Gastroesophageal sphincter (tissue), 4 donors: ENCODE measurements around the gene FGF14. TPM values are rescaled to one million over a fixed set of nuclear protein-coding genes. Genes with fewer than 3 reads are reported as not detected.

Experiments used
- ATAC-seq: fragments of 150-250 bp; one replicate; pipeline ENCODE4 v1.9.1; 2016; ENCODE audit warnings: mild to moderate bottlenecking, moderate library complexity
- H3K27ac ChIP-seq, 4 donors: fragments of 200-600 bp; sonication (generic) in 3 of 4; 1 replicate in 3 of 4; 2 replicates in 1 of 4; pipeline ENCODE4 v1.5.1; 2016 to 2019
- H3K27me3 ChIP-seq: fragments of 200-600 bp; sonication (generic); one replicate; pipeline ENCODE4 v1.5.1; 2019
- H3K36me3 ChIP-seq, 2 donors: fragments of 200-600 bp; sonication (generic); one replicate each; pipeline ENCODE4 v1.5.1; 2019; ENCODE audit warnings: control low read depth in 1 of 2
- H3K4me1 ChIP-seq, 3 donors: fragments of 200-600 bp; sonication (generic); 1 replicate in 2 of 3; 2 replicates in 1 of 3; pipeline ENCODE4 v1.5.1; 2016 to 2019; ENCODE audit warnings: control low read depth in 2 of 3
- H3K4me3 ChIP-seq, 2 donors: fragments of 200-600 bp; sonication (generic); one replicate each; pipeline ENCODE4 v1.5.1; 2019; ENCODE audit warnings: mild to moderate bottlenecking in 1 of 2, moderate library complexity in 1 of 2
- H3K9me3 ChIP-seq, 3 donors: fragments of 200-600 bp; sonication (generic); one replicate each; pipeline ENCODE4 v1.5.1; 2017 to 2019; ENCODE audit warnings: control low read depth in 2 of 3
- EP300 ChIP-seq: sonication (generic); formaldehyde crosslinking; IDR thresholded peaks from one replicate; pipeline ENCODE4 v1.6.1; 2017; ENCODE audit warnings: antibody characterized with exemption, mild to moderate bottlenecking
- POLR2A ChIP-seq, 2 donors: fragments of 450-650 bp; IDR thresholded peaks; one replicate each; pipeline ENCODE4 v1.6.1; 2017; ENCODE audit warnings: antibody characterized with exemption in 2 of 2, mild to moderate bottlenecking in 2 of 2, moderate library complexity in 1 of 2
- POLR2AphosphoS5 ChIP-seq: sonication (generic); formaldehyde crosslinking; IDR thresholded peaks from one replicate; pipeline ENCODE4 v1.6.1; 2017; ENCODE audit warnings: antibody characterized with exemption
- WGBS, 2 donors: methylation state at CpG; one replicate each; pipeline ENCODE4 v1.1.5; 2018; ENCODE audit warnings: low coverage in 1 of 2; 5-methylcytosine and 5-hydroxymethylcytosine counted together
- total RNA-seq, 4 donors: library from RNA; depleted of rRNA; stranded (reverse); fragments of >200 nt; gene quantifications; one replicate each; pipeline ENCODE4 v1.1.0, GENCODE V29; 2016
- TF ChIP-seq, protein P1 (sequence below), 4 experiments: fragments of 200-600 bp in 2 of 4; fragments of 450-650 bp in 2 of 4; sonication (generic) in 1 of 4; IDR thresholded peaks; one replicate each; pipeline ENCODE4 v1.5.1; 2017 to 2019; ENCODE audit warnings: antibody characterized with exemption in 4 of 4, mild to moderate bottlenecking in 2 of 4, moderate library complexity in 2 of 4

FGF14 gene
- total RNA-seq, 4 donors from 2014 or later: 0.31 to 2.0 (median 0.95) TPM

DNA sequence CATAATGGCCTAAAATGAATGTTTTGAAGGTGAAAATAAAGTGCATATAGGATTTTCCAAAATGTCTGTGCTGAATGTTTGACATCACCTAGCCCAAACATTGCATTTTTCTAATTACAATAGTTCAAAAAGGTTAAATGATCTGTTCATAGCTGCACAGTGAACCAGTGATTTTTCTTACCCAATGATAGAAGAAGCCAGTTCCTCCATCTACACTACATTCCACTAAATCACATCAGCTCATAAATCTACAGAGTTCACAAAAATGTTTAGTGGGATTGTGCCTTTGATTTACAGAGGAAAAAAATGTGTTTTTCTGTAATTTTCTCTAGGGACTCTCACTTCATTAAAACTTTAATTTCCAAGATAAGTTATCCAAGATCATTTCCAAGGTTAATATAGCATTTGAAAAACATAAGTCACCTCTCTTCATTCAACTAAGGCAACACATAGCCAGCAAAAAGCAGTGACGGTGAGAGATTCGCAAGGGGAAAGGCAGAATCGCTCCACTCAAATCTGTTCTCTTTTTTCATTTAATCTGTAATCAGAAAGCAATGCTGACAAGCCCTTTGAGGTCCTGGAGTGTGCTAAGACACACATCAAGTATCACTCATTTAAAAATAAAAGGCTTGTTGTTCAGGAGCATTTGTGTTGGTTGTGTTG is 194.0 kb downstream of the FGF14 start:
- Histone ChIP-seq H3K9me3 (no peaks in the 10 kb centered on the region), H3K4me3 (no peak overlapping the region), H3K27ac (no peak overlapping the region), H3K4me1 (peaks cover 0 to 2% (median 0%) of the 10 kb centered on the region in 3 donors), H3K36me3 (no peaks in the 10 kb centered on the region), H3K27me3 (no peaks in the 10 kb centered on the region)
- TF ChIP-seq POLR2AphosphoS5 (no peak), POLR2A (IDR thresholded peaks at IDR 0.05) (no peak), EP300 (no peak)
- TF ChIP-seq, protein P1, sequence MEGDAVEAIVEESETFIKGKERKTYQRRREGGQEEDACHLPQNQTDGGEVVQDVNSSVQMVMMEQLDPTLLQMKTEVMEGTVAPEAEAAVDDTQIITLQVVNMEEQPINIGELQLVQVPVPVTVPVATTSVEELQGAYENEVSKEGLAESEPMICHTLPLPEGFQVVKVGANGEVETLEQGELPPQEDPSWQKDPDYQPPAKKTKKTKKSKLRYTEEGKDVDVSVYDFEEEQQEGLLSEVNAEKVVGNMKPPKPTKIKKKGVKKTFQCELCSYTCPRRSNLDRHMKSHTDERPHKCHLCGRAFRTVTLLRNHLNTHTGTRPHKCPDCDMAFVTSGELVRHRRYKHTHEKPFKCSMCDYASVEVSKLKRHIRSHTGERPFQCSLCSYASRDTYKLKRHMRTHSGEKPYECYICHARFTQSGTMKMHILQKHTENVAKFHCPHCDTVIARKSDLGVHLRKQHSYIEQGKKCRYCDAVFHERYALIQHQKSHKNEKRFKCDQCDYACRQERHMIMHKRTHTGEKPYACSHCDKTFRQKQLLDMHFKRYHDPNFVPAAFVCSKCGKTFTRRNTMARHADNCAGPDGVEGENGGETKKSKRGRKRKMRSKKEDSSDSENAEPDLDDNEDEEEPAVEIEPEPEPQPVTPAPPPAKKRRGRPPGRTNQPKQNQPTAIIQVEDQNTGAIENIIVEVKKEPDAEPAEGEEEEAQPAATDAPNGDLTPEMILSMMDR (IDR thresholded peaks at IDR 0.05): no peak
- no peak for ATAC-seq
- 84 to 92% methylated on average over 3 of the region's 3 CpGs for WGBS, 2 donors

DNA sequence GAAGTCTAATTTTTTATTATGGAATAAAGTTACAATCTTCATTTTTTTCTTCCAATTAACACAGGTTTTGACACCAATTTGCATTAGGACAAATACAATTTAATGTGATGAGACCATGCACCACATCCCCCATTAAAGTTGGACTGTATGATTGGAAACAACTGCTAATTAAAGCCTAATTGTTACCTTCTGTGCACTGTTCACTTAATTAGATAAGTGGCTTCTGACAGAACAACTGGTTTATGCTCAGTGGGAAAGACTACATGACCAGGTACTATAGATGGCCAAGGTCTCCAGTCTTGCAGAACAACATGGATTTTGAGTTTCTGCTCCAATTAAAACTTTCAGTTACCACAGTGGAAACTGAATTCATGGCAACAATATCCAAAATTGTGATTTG is 198.1 kb downstream of the FGF14 start:
- no peaks in the 10 kb centered on the region for H3K4me1 ChIP-seq
- no peak for ATAC-seq
- TF ChIP-seq POLR2A (IDR thresholded peaks at IDR 0.05) (no peak), EP300 (no peak), POLR2AphosphoS5 (no peak)
- no peaks in the 10 kb centered on the region for H3K9me3 ChIP-seq
- H3K27ac ChIP-seq: no peak overlapping the region
- no peaks in the 10 kb centered on the region for H3K36me3 ChIP-seq
- H3K4me3 ChIP-seq: no peak overlapping the region
- no peaks in the 10 kb centered on the region for H3K27me3 ChIP-seq

DNA sequence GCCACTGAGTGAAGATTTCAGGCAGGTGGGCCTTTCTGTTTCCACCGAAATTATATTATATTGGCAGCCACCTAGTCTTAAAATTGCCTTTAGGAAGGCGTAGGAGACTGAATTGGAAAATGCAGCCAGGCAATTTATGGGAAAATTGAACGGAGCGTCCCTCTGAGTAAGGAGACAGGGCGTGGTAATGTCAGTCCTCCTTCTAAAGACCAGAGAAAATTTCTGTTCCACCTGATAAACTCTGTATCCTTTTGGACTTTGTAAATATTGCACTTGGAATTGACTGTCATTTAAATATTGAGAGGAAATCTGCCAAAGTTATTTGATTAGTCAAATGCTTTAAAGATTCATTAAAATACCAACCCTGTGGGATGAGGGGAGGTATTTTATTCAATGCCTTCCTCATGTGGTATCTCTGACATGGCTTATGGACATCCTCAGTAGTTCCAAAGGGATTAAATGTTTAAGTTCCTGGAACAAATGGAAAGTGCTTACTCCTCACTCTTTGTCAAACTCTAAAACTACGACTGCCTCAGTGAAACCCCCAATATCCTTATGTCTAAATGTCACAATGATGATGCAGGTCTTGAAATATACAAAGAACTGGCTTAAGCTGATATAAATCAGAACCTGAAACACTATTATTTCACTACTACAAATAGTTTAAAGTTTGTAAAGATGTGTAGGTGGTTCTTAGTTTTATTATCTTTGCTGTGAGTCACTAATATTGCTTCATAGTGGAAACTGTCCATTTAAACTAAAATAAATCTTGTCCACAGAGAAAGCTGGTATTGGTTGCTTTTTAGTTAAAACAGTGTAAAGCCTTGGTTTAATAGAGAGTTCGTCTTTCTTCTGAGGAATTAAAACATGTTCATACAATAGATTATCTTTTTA is 203.2 kb downstream of the FGF14 start:
- 38 to 73% methylated on average over 3 to 6 of the region's 7 CpGs for WGBS, 2 donors
- H3K9me3 ChIP-seq: no peaks in the 10 kb centered on the region
- H3K27me3 ChIP-seq: no peaks in the 10 kb centered on the region
- H3K4me3 ChIP-seq: no peak overlapping the region
- no peak for TF ChIP-seq POLR2A (IDR thresholded peaks at IDR 0.05)
- TF ChIP-seq, protein P1 (IDR thresholded peaks at IDR 0.05): no peak
- no peak for TF ChIP-seq EP300
- TF ChIP-seq POLR2AphosphoS5: no peak
- no peaks in the 10 kb centered on the region for H3K4me1 ChIP-seq
- ATAC-seq: no peak
- no peak overlapping the region for H3K27ac ChIP-seq
- no peaks in the 10 kb centered on the region for H3K36me3 ChIP-seq

DNA sequence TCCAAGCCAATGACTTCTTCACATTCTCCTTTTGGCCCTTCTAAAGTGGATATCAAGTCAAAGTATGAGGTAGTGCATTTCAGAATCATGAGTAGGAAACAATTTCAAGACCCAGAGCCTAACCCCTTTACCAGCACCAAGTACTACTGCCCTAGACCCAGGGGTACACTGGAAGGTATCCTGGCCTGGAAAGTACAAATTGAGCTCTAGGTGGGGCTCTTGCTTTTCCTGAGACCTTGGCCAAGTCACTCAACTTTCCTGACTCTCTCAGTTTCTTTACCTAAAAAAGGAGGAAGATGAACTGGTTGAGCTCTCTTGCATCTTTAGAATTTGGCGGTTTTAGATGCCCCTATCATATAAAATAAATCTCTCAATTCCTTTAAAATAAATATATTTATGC is 204.7 kb downstream of the FGF14 start:
- Histone ChIP-seq H3K4me3 (no peak overlapping the region), H3K27ac (no peak overlapping the region), H3K9me3 (no peaks in the 10 kb centered on the region), H3K36me3 (no peaks in the 10 kb centered on the region), H3K27me3 (no peaks in the 10 kb centered on the region), H3K4me1 (no peaks in the 10 kb centered on the region)
- ATAC-seq: no peak
- TF ChIP-seq, protein P1 (IDR thresholded peaks at IDR 0.05): peak in 2 of 4 experiments; percentile 4 to 43
- TF ChIP-seq POLR2AphosphoS5: no peak
- WGBS, 2 donors: 74 to 86% methylated on average over 1 of the region's 1 CpG

DNA sequence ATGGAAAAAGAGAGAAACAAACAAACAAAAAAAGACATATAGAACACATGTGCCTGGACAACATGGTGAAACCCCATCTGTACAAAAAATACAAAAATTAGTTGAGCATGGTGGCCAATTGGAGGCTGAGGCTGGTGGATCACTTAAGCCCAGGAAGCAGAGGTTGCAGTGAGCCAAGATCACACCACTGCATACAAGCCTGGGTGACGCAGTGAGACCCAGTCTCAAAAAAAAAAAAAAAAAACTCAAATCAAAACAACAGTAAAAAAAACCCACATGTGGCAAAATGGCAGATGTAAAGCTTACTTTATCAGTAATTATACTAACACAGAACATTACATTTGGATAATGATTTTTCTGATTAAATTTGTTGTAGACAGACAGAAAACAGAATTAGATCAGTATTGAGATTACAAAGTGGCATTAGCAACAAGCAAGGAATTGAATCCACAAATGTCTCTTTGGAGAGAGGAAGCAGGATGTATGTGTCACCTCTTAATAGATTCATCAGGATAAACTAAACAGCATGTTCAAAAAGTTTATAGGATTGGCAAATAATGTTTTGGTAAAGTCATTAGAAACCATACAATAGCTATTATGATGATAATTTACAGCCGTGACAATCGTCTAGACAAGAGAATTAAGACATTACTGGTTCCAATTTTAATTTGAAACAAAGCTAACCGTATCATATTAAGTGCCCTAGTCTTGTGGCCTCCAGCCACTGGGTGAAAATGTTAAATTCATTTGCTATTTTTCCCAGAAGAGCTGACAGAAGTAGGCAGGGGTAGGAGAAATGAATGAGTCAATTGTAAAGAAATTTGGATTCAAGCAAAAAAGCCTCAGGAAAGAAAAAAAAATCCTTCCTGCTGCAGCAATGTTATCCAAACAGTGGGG is 206.0 kb downstream of the FGF14 start:
- no peaks in the 10 kb centered on the region for H3K27me3 ChIP-seq
- WGBS, 2 donors: 41 to 46% methylated on average over 4 of the region's 4 CpGs
- TF ChIP-seq POLR2A (IDR thresholded peaks at IDR 0.05) (no peak), EP300 (no peak), POLR2AphosphoS5 (no peak)
- TF ChIP-seq, protein P1 (IDR thresholded peaks at IDR 0.05): no peak
- H3K9me3 ChIP-seq: no peaks in the 10 kb centered on the region
- H3K4me1 ChIP-seq: no peaks in the 10 kb centered on the region
- no peak for ATAC-seq
- no peak overlapping the region for H3K4me3 ChIP-seq
- no peak overlapping the region for H3K27ac ChIP-seq
- H3K36me3 ChIP-seq: no peaks in the 10 kb centered on the region
